Endothelial cell of umbilical vein (primary cell): ENCODE data around the gene XRCC4. TPM values are rescaled to one million over a fixed set of nuclear protein-coding genes. Genes with fewer than 3 reads are reported as not detected.

Source experiments
- BruUV-seq: library from RNA; stranded (reverse); fragments of 400-500 nt; replicated peaks from 2 replicates; lab custom pipeline; 2021; lab: Mats Ljungman, UMichigan
- CTCF ChIA-PET: fragments of 300-600, 350-600 bp; sonication (Branson Sonifier 250); formaldehyde crosslinking; loops from one replicate; lab custom pipeline; 2021; ENCODE audit warnings: antibody characterized with exemption, inconsistent platforms; lab: Charles Lee
- POLR2A ChIA-PET: fragments of 300-600, 350-600 bp; sonication (Branson Sonifier 250); formaldehyde crosslinking; loops from one replicate; lab custom pipeline; 2021; ENCODE audit warnings: antibody characterized with exemption, inconsistent platforms; lab: Charles Lee
- DNase-seq: peaks from one replicate; pipeline ENCODE4 v3.0.0-alpha.2; 2011; ENCODE audit warnings: low read depth, low spot score
- FAIRE-seq: peaks from 2 replicates; lab custom pipeline; 2011; peaks lifted over from hg19 to GRCh38; lab: Jason Lieb, UNC
- H2AFZ ChIP-seq: 2 replicates; pipeline ENCODE4 v1.6.0; 2012; ENCODE audit warnings: low read depth, low read length, control low read depth, inconsistent platforms
- H3K27ac ChIP-seq: 2 replicates; pipeline ENCODE4 v1.5.1; 2011; ENCODE audit warnings: low read depth, mild to moderate bottlenecking, control low read depth, low read length, moderate library complexity; ENCODE audit not compliant: insufficient read depth
- H3K27me3 ChIP-seq, 2 experiments: 2 replicates each; pipeline versions ENCODE4 v1.6.0 to v1.6.1; 2011; ENCODE audit warnings: low read length in 2 of 2, mixed read lengths in 1 of 2; ENCODE audit not compliant: control insufficient read depth in 2 of 2, insufficient read depth in 2 of 2
- H3K36me3 ChIP-seq, 2 experiments: 2 replicates in 1 of 2; 3 replicates in 1 of 2; pipeline ENCODE4 v1.5.1; 2011; ENCODE audit warnings: low read length in 2 of 2, mild to moderate bottlenecking in 1 of 2, moderate library complexity in 1 of 2; ENCODE audit not compliant: control insufficient read depth in 2 of 2, insufficient read depth in 2 of 2; ENCODE audit errors: extremely low read depth in 1 of 2
- H3K4me1 ChIP-seq: 3 replicates; pipeline ENCODE4 v1.5.1; 2011; ENCODE audit warnings: mild to moderate bottlenecking, low read length; ENCODE audit not compliant: control insufficient read depth, insufficient read depth; ENCODE audit errors: extremely low read depth
- H3K4me2 ChIP-seq: 2 replicates; pipeline ENCODE4 v1.6.1; 2011; ENCODE audit warnings: low read length, control low read depth, mixed read lengths; ENCODE audit not compliant: insufficient read depth
- H3K4me3 ChIP-seq, 3 experiments: fragments of 200-600 bp in 1 of 3; sonication (generic), shearing (Covaris generic) in 1 of 3; replicated peaks in 1 of 3; 2 replicates each; pipeline ENCODE4 v1.5.1; 2011 to 2016; ENCODE audit warnings: control low read depth in 3 of 3, low read length in 3 of 3, mild to moderate bottlenecking in 2 of 3, inconsistent platforms in 1 of 3, low read depth in 1 of 3, moderate library complexity in 1 of 3; ENCODE audit not compliant: insufficient read depth in 1 of 3
- H3K79me2 ChIP-seq: 2 replicates; pipeline ENCODE4 v1.6.0; 2012; ENCODE audit warnings: low read length, inconsistent platforms; ENCODE audit not compliant: control insufficient read depth, insufficient read depth
- H3K9ac ChIP-seq: replicated peaks from 2 replicates; pipeline ENCODE3; 2011; ENCODE audit warnings: low read length, control low read depth; ENCODE audit not compliant: insufficient read depth; ENCODE audit errors: extremely low read depth
- H3K9me1 ChIP-seq: replicated peaks from 3 replicates; pipeline ENCODE4 v1.6.0; 2011; ENCODE audit warnings: mild to moderate bottlenecking, low read length; ENCODE audit not compliant: control insufficient read depth, insufficient read depth; ENCODE audit errors: extremely low read depth
- H3K9me3 ChIP-seq: replicated peaks from 2 replicates; pipeline ENCODE4 v1.5.1; 2012; ENCODE audit warnings: low read length, inconsistent platforms; ENCODE audit not compliant: control insufficient read depth, insufficient read depth
- H4K20me1 ChIP-seq: replicated peaks from 2 replicates; pipeline ENCODE3; 2011; ENCODE audit warnings: mild to moderate bottlenecking, low read length; ENCODE audit not compliant: control insufficient read depth, insufficient read depth; ENCODE audit errors: extremely low read depth
- EZH2 ChIP-seq: IDR thresholded peaks from 2 replicates; pipeline ENCODE4 v1.6.1; 2012; ENCODE audit warnings: borderline replicate concordance, low read depth, mild to moderate bottlenecking, moderate library complexity, low read length, inconsistent platforms; ENCODE audit not compliant: severe bottlenecking
- FOS ChIP-seq: IDR thresholded peaks from 2 replicates; pipeline ENCODE4 v1.6.1; 2011; ENCODE audit warnings: mild to moderate bottlenecking, low read length, moderate library complexity, borderline replicate concordance; ENCODE audit not compliant: insufficient read depth
- JUN ChIP-seq: IDR thresholded peaks from 2 replicates; pipeline ENCODE4 v1.6.1; 2011; ENCODE audit warnings: borderline replicate concordance, low read depth; ENCODE audit not compliant: insufficient read length, insufficient read depth
- MYC ChIP-seq: IDR thresholded peaks from one replicate; pipeline ENCODE4 v1.6.1; 2011; ENCODE audit warnings: mild to moderate bottlenecking, low read depth, low read length
- POLR2A ChIP-seq: IDR thresholded peaks from 2 replicates; pipeline ENCODE4 v1.6.1; 2012; ENCODE audit warnings: low read depth, mild to moderate bottlenecking, control low read depth, low read length
- dilution Hi-C: fragments of 300-500 bp; cut with MboI; formaldehyde crosslinking; loops from one replicate; pipeline ENCODE4 v1.15.0; 2019; ENCODE audit warnings: low sequenced_read_pairs; ENCODE audit not compliant: extremely low pct_ligation_motif_present
- intact Hi-C: fragments of 100-400 bp; cut with micrococcal nuclease; formaldehyde crosslinking; loops from one replicate; pipeline ENCODE4 v1.10.0; 2022
- polyA plus RNA-seq, 4 experiments: library from polyadenylated mRNA; depleted of rRNA in 3 of 4; stranded (reverse) in 3 of 4; unstranded in 1 of 4; fragments of >200 nt; gene quantifications; 2 replicates each; pipeline versions ENCODE4 v1.2.1 to v1.2.3, GENCODE V29; 2011 to 2012; ENCODE audit warnings: missing spikeins in 1 of 4
- total RNA-seq: library from RNA; stranded (reverse); gene quantifications from 2 replicates; pipeline ENCODE4 v1.2.3, GENCODE V29; 2021

Gene XRCC4
- total and polyA plus RNA-seq, 2 donors (not counting 3 experiments of a cell fraction or from before 2014, with no cell fraction given): 1.3 to 7.7 TPM

GRCh38 chr5:83312663-83313062, 235.3 kb downstream of the XRCC4 start:
- FAIRE-seq (no peak), DNase-seq (no peak)
- POLR2A ChIA-PET: no interaction called here
- intact Hi-C loops (no loop called here), dilution Hi-C loops (no loop called here)
- H3K79me2 ChIP-seq: no peaks in the 10 kb centered on the region
- H3K4me2 ChIP-seq: no peak overlapping the region
- H3K36me3 ChIP-seq: no peaks in the 10 kb centered on the region
- TF ChIP-seq EZH2 (no peak), JUN (no peak)
- no TSS peak for BruUV-seq
- CTCF ChIA-PET: no interaction called here
- no peaks in the 10 kb centered on the region for H3K4me1 ChIP-seq
- no peaks in the 10 kb centered on the region for H3K9me3 ChIP-seq
- no peak overlapping the region for H2AFZ ChIP-seq
- no peak overlapping the region for H3K27ac ChIP-seq
- no peak overlapping the region for H3K9ac ChIP-seq
- H3K27me3 ChIP-seq: no peaks in the 10 kb centered on the region
- no peak overlapping the region for H3K4me3 ChIP-seq
- H3K9me1 ChIP-seq: no peaks in the 10 kb centered on the region
- no peaks in the 10 kb centered on the region for H4K20me1 ChIP-seq

- no peaks in the 10 kb centered on the region for H3K9me1 ChIP-seq
- no peak overlapping the region for H2AFZ ChIP-seq
- no peaks in the 10 kb centered on the region for H3K36me3 ChIP-seq
- dilution Hi-C loops: no loop called here
- no peak for FAIRE-seq
- no peaks in the 10 kb centered on the region for H3K27me3 ChIP-seq
- ChIA-PET POLR2A (no interaction called here), CTCF (no interaction called here)
- no peak overlapping the region for H3K9ac ChIP-seq
- intact Hi-C loops: no loop called here
- H3K4me2 ChIP-seq: no peak overlapping the region
- no peak overlapping the region for H3K27ac ChIP-seq
- no peaks in the 10 kb centered on the region for H4K20me1 ChIP-seq
- H3K4me1 ChIP-seq: no peaks in the 10 kb centered on the region
- no TSS peak for BruUV-seq
- TF ChIP-seq FOS (no peak), POLR2A (no peak), EZH2 (no peak), MYC (no peak)
- no peak overlapping the region for H3K4me3 ChIP-seq
- no peak for DNase-seq
- H3K79me2 ChIP-seq: no peaks in the 10 kb centered on the region
- no peaks in the 10 kb centered on the region for H3K9me3 ChIP-seq
These were observed 236.1 kb downstream of the XRCC4 start for GRCh38 chr5:83313436-83313835.
